ENCODE data around the gene ITPRID1. TPM values are rescaled to one million over a fixed set of nuclear protein-coding genes. Genes with fewer than 3 reads are reported as not detected.
A peak's percentile ranks its signal among the peaks of the same experiment; 100 is the strongest.

Gene ITPRID1
- total RNA-seq, 1 experiment from 2014 or later, result not detected

DNA sequence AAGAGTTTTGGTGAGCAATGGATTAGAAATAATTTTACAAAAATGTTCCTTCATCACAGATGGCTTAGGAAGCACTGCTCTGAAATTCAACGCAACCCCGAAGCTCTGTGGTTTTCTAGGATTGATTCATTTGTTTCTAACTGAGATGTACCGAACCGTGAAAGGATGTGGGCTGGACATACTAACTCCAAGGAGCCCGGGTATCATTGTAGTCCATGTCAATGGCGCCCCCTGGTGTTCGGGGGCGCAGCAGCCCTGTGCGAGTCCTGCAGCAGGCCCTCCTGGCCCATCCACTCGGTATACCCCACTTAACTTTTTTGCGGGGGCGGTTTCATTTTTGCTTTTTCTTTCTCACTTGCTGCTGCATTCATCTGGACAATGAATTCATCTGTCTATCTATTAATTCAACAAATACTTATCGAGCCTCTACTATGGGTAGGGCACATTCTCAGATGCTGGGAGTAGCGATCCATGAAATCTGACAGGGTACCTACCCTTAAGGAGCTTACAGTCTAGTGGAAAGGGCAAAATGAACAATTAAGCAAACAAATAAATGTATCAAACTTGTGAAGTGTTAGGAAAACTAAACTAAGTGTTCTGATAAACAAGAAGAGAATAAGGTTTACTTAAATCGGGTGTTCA, 25.2 kb upstream of the ITPRID1 start:
- intact Hi-C loops (cut with micrococcal nuclease), result loop anchor here (1.0 to 2.0 kb wide), 4 partner anchors 45 to 354 kb away; no protein-coding TSS in a partner anchor
- peak; percentile 65 for DNase-seq (ENCODE audit: unreplicated experiment)
- no peaks in the 10 kb centered on the region for H3K4me1 Mint-ChIP-seq (ENCODE audit: insufficient read depth, unreplicated experiment)
- peak; percentile 77 for TF ChIP-seq CTCF (IDR thresholded peaks at IDR 0.05; ENCODE audit: unreplicated experiment)
- H3K36me3 Mint-ChIP-seq (ENCODE audit: insufficient read depth, unreplicated experiment), result no peaks in the 10 kb centered on the region
- no TSS peak for BruUV-seq (replicated peaks)
- H3K27me3 Mint-ChIP-seq (ENCODE audit: insufficient read depth, unreplicated experiment), result no peaks in the 10 kb centered on the region
- no peak overlapping the region for H3K4me3 Mint-ChIP-seq (ENCODE audit: unreplicated experiment)
- no peak overlapping the region for H3K27ac Mint-ChIP-seq (ENCODE audit: low read depth, unreplicated experiment)
- CTCF ChIA-PET, result interaction anchor here (0.6 to 3.6 kb wide), 22 partner anchors 11 to 804 kb away, joined by 3 to 28 read pairs (median 4); partner anchors contain the start of gene ITPRID1
- peaks cover 5% of the 10 kb centered on the region for H3K9me3 Mint-ChIP-seq (ENCODE audit: unreplicated experiment)
- POLR2A ChIA-PET, result no interaction called here

DNA sequence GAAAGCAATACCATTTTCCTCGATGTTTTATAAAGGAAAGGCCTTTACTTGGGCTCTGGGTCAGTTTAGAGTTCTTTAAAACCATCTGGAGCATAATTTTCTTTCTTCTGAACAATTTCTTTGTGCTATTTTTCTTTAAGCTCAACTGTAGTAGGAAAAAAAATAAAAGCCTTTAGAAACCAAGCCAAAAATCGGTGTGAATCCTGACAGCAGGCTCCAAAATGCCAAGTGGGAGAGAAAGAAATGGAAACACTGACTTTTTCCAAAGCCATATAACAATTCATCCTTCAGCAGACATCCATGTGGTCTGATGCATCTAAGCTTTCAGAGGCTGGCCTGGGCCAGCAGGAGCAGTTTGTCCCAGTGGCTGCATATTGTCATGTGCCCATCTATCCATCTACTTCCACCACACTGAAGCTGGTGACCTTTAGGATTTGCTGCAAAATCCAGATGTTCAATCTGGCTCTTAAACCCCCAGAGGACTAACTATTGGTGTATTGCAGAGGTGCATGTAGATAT, 23.0 kb upstream of the ITPRID1 start:
- ChIA-PET POLR2A (no interaction called here), CTCF (interaction anchor here (1.8 to 3.6 kb wide), 3 partner anchors 47 to 357 kb away, joined by 4 to 28 read pairs (median 11); no protein-coding TSS in a partner anchor)
- no peak for TF ChIP-seq CTCF (IDR thresholded peaks at IDR 0.05; ENCODE audit: unreplicated experiment)
- H3K36me3 Mint-ChIP-seq (ENCODE audit: insufficient read depth, unreplicated experiment), result no peaks in the 10 kb centered on the region
- DNase-seq (ENCODE audit: unreplicated experiment), result no peak
- no TSS peak for BruUV-seq (replicated peaks)
- intact Hi-C loops (cut with micrococcal nuclease), result no loop called here
- H3K9me3 Mint-ChIP-seq (ENCODE audit: unreplicated experiment), result peaks cover 5% of the 10 kb centered on the region
- H3K4me1 Mint-ChIP-seq (ENCODE audit: insufficient read depth, unreplicated experiment), result no peaks in the 10 kb centered on the region
- no peak overlapping the region for H3K4me3 Mint-ChIP-seq (ENCODE audit: unreplicated experiment)
- no peaks in the 10 kb centered on the region for H3K27me3 Mint-ChIP-seq (ENCODE audit: insufficient read depth, unreplicated experiment)
- H3K27ac Mint-ChIP-seq (ENCODE audit: low read depth, unreplicated experiment), result no peak overlapping the region

DNA sequence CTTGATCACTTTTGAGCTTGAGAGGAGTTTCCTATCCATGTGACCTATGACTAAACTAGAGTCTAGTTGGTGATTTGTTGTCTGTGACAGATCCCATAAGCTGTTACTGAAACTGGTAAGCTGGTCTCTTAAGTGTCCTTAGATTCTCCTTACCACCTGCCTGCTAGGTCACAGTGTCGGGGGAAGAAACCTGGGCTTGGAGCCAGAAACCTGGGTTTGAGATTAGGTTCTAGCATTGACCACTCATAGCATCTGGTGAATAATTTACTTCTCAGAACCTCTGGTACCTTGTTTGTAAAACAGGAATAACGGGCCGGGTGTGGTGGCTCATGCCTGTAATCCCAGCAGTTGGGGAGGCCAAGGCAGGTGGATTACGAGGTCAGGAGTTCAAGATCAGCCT, 21.8 kb upstream of the ITPRID1 start:
- CTCF ChIA-PET, result interaction anchor here (0.7 to 2.6 kb wide), 5 partner anchors 49 to 747 kb away, joined by 3 to 11 read pairs (median 4); no protein-coding TSS in a partner anchor
- no peak overlapping the region for H3K4me3 Mint-ChIP-seq (ENCODE audit: unreplicated experiment)
- no peak overlapping the region for H3K27ac Mint-ChIP-seq (ENCODE audit: low read depth, unreplicated experiment)
- POLR2A ChIA-PET, result no interaction called here
- no peaks in the 10 kb centered on the region for H3K36me3 Mint-ChIP-seq (ENCODE audit: insufficient read depth, unreplicated experiment)
- TF ChIP-seq CTCF (IDR thresholded peaks at IDR 0.05; ENCODE audit: unreplicated experiment), result no peak
- no TSS peak for BruUV-seq (replicated peaks)
- DNase-seq (ENCODE audit: unreplicated experiment), result no peak
- intact Hi-C loops (cut with micrococcal nuclease), result no loop called here
- peaks cover 5% of the 10 kb centered on the region for H3K9me3 Mint-ChIP-seq (ENCODE audit: unreplicated experiment)
- no peaks in the 10 kb centered on the region for H3K4me1 Mint-ChIP-seq (ENCODE audit: insufficient read depth, unreplicated experiment)
- no peaks in the 10 kb centered on the region for H3K27me3 Mint-ChIP-seq (ENCODE audit: insufficient read depth, unreplicated experiment)

DNA sequence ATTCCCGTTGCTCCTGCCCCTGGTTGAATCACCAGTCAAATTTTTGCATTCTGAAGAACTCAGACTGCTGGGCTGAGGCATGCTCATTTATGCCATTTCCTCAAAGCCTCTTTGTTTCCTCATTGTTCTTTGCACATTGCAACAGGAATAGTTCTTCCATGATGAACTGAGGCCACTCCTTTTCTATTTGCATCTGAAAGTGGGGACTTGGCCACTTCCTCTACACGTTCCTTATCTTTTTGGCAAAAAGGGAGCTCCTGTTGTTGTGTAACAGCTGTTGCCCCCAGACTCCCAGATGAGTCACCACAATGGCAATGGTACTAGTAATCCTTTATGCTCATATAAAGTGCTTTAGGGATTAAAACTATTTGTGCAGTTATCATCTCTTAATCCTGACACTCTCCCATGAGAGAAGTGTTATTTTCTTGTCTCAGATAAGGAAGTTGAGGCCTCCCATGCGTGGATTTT, 20.1 kb upstream of the ITPRID1 start:
- intact Hi-C loops (cut with micrococcal nuclease), result no loop called here
- Mint-ChIP-seq H3K27ac (ENCODE audit: low read depth, unreplicated experiment) (no peak overlapping the region), H3K36me3 (ENCODE audit: insufficient read depth, unreplicated experiment) (no peaks in the 10 kb centered on the region), H3K4me1 (ENCODE audit: insufficient read depth, unreplicated experiment) (no peaks in the 10 kb centered on the region), H3K4me3 (ENCODE audit: unreplicated experiment) (no peak overlapping the region), H3K9me3 (ENCODE audit: unreplicated experiment) (no peaks in the 10 kb centered on the region), H3K27me3 (ENCODE audit: insufficient read depth, unreplicated experiment) (no peaks in the 10 kb centered on the region)
- DNase-seq (ENCODE audit: unreplicated experiment), result no peak
- ChIA-PET POLR2A (no interaction called here), CTCF (interaction anchor here (0.6 to 1.8 kb wide), 4 partner anchors 20 to 301 kb away, joined by 3 to 11 read pairs (median 4); no protein-coding TSS in a partner anchor)
- BruUV-seq (replicated peaks), result no TSS peak
- TF ChIP-seq CTCF (IDR thresholded peaks at IDR 0.05; ENCODE audit: unreplicated experiment), result no peak
